KMS-11 (cell line): Measurements from ENCODE around the gene STIM2.

Source experiments
- H2AFZ ChIP-seq: fragments of 200-600 bp; sonication (generic); 2 replicates; pipeline ENCODE4 v1.6.1; 2016; ENCODE audit warnings: antibody characterized with exemption, mixed run types, low read depth
- H3K27ac ChIP-seq: fragments of 200-600 bp; sonication (generic); 2 replicates; pipeline ENCODE4 v1.6.1; 2016; ENCODE audit warnings: mild to moderate bottlenecking, mixed run types
- H3K27me3 ChIP-seq: fragments of 200-600 bp; sonication (generic); 2 replicates; pipeline ENCODE4 v1.6.1; 2017; ENCODE audit warnings: mild to moderate bottlenecking, low read depth, mixed run types, moderate library complexity; ENCODE audit not compliant: insufficient read depth
- H3K36me3 ChIP-seq: fragments of 200-600 bp; sonication (generic); 2 replicates; pipeline ENCODE4 v1.6.1; 2017; ENCODE audit warnings: mild to moderate bottlenecking, mixed run types; ENCODE audit not compliant: insufficient read depth
- H3K4me1 ChIP-seq: fragments of 200-600 bp; sonication (generic); 2 replicates; pipeline ENCODE4 v1.6.1; 2016; ENCODE audit warnings: mild to moderate bottlenecking, low read depth, mixed run types; ENCODE audit not compliant: poor library complexity, severe bottlenecking
- H3K4me2 ChIP-seq: fragments of 200-600 bp; sonication (generic); 2 replicates; pipeline ENCODE4 v1.7.0; 2016; ENCODE audit warnings: mild to moderate bottlenecking, mixed run types
- H3K4me3 ChIP-seq: fragments of 200-600 bp; sonication (generic); IDR thresholded peaks from 2 replicates; pipeline ENCODE4 v1.6.1; 2017; ENCODE audit warnings: low read depth, low read length, mixed read lengths; ENCODE audit not compliant: insufficient read depth
- H3K79me2 ChIP-seq: fragments of 200-600 bp; sonication (generic); 2 replicates; pipeline ENCODE4 v1.6.1; 2016; ENCODE audit warnings: low read depth, mixed run types; ENCODE audit not compliant: insufficient read depth
- H3K9ac ChIP-seq: fragments of 200-600 bp; sonication (generic); 2 replicates; pipeline ENCODE4 v1.6.1; 2016; ENCODE audit warnings: mild to moderate bottlenecking, mixed run types
- H4K20me1 ChIP-seq: fragments of 200-600 bp; sonication (generic); 2 replicates; pipeline ENCODE4 v1.6.1; 2016; ENCODE audit warnings: mild to moderate bottlenecking, mixed run types; ENCODE audit not compliant: insufficient read depth
- TF ChIP-seq, protein P1 (sequence below): fragments of 200-600 bp; sonication (generic); conservative IDR thresholded peaks from 2 replicates; pipeline ENCODE4 v1.6.1; 2017; ENCODE audit warnings: low read depth, mild to moderate bottlenecking, antibody characterized with exemption, low read length, moderate library complexity, mixed read lengths

The STIM2 gene

DNA sequence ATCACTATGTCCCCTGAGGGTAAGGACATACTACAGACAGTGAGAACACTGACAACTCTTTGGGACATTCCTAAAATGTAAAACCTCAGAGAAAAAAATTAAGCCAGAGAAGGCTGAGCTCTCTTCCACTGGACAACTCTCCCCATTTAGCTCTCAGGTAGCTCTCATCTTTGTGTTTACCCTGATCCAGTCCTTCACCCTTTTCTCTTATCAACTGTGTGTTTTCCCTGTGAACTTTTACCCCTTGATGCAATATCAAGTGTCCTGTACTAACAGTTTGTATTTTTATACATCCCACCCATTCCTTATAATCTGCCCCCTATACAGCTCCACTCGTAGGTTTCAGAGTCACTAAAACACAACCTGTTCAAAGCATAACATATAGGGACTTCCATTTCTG lies 182.6 kb downstream of the STIM2 start:
- no peaks in the 10 kb centered on the region for H3K27me3 ChIP-seq
- no peak overlapping the region for H3K4me2 ChIP-seq
- TF ChIP-seq, protein P1, sequence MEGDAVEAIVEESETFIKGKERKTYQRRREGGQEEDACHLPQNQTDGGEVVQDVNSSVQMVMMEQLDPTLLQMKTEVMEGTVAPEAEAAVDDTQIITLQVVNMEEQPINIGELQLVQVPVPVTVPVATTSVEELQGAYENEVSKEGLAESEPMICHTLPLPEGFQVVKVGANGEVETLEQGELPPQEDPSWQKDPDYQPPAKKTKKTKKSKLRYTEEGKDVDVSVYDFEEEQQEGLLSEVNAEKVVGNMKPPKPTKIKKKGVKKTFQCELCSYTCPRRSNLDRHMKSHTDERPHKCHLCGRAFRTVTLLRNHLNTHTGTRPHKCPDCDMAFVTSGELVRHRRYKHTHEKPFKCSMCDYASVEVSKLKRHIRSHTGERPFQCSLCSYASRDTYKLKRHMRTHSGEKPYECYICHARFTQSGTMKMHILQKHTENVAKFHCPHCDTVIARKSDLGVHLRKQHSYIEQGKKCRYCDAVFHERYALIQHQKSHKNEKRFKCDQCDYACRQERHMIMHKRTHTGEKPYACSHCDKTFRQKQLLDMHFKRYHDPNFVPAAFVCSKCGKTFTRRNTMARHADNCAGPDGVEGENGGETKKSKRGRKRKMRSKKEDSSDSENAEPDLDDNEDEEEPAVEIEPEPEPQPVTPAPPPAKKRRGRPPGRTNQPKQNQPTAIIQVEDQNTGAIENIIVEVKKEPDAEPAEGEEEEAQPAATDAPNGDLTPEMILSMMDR: no peak

DNA sequence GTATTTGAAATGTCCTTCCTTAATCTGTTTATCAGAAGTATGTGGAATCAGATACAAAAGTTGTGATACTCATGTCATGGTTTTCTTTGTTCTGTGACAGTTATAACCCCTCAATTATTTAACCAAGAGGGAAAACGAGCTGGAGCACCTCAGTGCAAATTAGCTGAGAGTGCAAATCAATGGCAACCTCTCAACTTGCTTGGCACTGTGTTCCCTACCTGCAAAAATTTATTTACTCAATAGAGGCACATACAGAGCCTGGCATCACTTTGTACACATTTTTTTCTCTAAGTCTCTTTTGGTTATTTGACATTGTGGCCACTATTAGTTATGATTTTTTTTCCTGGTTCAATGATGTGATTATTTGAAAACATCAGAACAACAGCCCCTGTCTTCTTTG lies 186.2 kb downstream of the STIM2 start:
- Histone ChIP-seq H2AFZ (no peak overlapping the region), H3K36me3 (no peaks in the 10 kb centered on the region), H4K20me1 (no peaks in the 10 kb centered on the region), H3K9ac (no peak overlapping the region), H3K79me2 (no peaks in the 10 kb centered on the region), H3K4me3 (no peak overlapping the region), H3K4me1 (no peaks in the 10 kb centered on the region), H3K27ac (no peak overlapping the region), H3K27me3 (no peaks in the 10 kb centered on the region), H3K4me2 (no peak overlapping the region)
- TF ChIP-seq, protein P1: no peak

More for the DNA sequence above, 182.6 kb downstream of the STIM2 start:
- no peaks in the 10 kb centered on the region for H4K20me1 ChIP-seq
- no peaks in the 10 kb centered on the region for H3K79me2 ChIP-seq
- H3K4me1 ChIP-seq: no peaks in the 10 kb centered on the region
- H3K36me3 ChIP-seq: no peaks in the 10 kb centered on the region
- H3K9ac ChIP-seq: no peak overlapping the region
- no peak overlapping the region for H3K27ac ChIP-seq
- H2AFZ ChIP-seq: no peak overlapping the region
- no peak overlapping the region for H3K4me3 ChIP-seq

DNA sequence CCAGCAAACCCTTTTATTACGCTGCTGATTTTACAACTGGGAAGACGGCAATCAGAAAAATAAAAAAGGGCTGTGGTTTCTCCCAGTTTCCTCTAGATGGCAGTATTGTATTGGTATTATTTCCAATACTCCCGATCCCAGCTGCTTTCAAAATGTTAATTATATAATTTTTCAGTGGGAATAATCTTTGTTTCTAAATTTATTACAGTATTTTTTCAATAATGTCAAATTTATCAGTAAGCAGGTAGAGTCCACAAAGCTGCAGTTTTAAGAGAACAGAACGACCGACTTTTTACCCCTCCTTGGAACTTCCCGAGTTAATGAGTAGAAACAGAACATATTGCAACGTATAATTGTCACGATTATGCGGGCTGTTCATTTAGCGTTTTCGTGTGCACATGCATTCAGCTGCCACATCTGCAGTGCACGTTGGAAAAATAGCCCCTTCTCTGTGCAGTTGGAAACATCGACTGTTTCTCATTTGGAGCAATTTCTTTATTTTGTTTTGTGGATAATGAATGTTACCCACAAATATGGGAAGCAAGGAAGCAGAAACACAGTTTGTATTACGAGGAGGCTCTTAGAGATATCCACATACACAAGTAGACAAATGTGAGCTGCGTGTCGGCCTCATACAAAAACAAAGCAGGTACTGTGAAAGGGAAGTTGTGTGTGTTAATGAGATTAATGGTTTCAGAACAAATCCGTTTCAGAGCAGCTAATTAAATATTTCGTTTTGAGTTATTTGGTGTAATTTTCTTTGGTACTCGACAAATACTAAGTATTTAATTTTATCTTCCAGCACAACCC lies 188.0 kb downstream of the STIM2 start:
- H3K27ac ChIP-seq: no peak overlapping the region
- no peak overlapping the region for H3K9ac ChIP-seq
- no peaks in the 10 kb centered on the region for H3K27me3 ChIP-seq
- no peaks in the 10 kb centered on the region for H3K79me2 ChIP-seq
- no peak overlapping the region for H3K4me2 ChIP-seq
- TF ChIP-seq, protein P1: peak; percentile 68
- H3K4me3 ChIP-seq: no peak overlapping the region
- no peaks in the 10 kb centered on the region for H3K36me3 ChIP-seq
- no peaks in the 10 kb centered on the region for H3K4me1 ChIP-seq
- H2AFZ ChIP-seq: no peak overlapping the region
- H4K20me1 ChIP-seq: no peaks in the 10 kb centered on the region

DNA sequence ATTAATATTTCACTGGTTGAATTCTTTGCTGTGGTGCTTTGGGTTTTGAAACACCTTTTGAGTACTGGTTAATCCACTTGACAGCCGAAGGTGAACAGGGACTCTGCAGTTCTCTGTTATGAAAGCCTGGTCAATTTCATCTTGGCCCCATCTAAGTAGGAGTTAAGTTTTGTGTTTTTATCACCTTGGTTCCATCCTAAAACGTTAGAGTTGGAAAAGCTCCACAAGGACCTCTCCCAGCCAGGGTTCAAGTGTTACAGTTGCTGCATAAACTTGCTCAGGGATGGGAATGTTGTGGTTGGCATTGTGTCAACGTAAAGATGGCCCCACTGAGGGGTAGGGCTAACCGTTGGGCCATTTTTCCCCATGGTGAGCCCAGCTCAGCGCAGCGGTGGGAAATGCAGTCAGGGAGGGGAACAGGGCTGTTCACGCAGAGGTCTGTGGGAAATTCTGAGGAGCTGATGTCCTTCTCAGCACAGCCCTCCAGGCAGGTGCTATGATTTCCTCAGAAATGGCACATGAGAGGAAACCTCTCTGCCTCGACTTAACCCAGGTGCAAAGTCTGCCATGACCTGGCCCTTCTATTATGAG lies 188.7 kb downstream of the STIM2 start:
- H3K9ac ChIP-seq: no peak overlapping the region
- no peaks in the 10 kb centered on the region for H3K36me3 ChIP-seq
- H4K20me1 ChIP-seq: no peaks in the 10 kb centered on the region
- H3K79me2 ChIP-seq: no peaks in the 10 kb centered on the region
- H3K27ac ChIP-seq: no peak overlapping the region
- no peaks in the 10 kb centered on the region for H3K4me1 ChIP-seq
- no peak overlapping the region for H2AFZ ChIP-seq
- no peaks in the 10 kb centered on the region for H3K27me3 ChIP-seq
- H3K4me3 ChIP-seq: no peak overlapping the region
- no peak overlapping the region for H3K4me2 ChIP-seq
- TF ChIP-seq, protein P1: no peak
